GM12892 (cell line): ENCODE measurements around the gene FAM227A.

Experiments
- POLR2AphosphoS5 ChIP-seq: IDR thresholded peaks from 2 replicates; pipeline ENCODE4 v1.6.1; 2011; ENCODE audit warnings: low read depth, low read length, control low read depth
- TAF1 ChIP-seq: IDR thresholded peaks from 2 replicates; pipeline ENCODE4 v1.6.1; 2011; ENCODE audit warnings: low read depth, mild to moderate bottlenecking, control low read depth, low read length, borderline replicate concordance

GRCh38 chr22:38699143-38699542 is 43.0 kb upstream of the FAM227A start:
- TF ChIP-seq POLR2AphosphoS5 (no peak), TAF1 (no peak)
